ENCODE results near the gene RALGAPA1.
"Not testable (repeated sequence)": the region's sequence is repeated elsewhere in the genome, so short reads cannot be mapped to it uniquely, and the experiment has no call there.

The RALGAPA1 gene

GRCh38 chr14:35619998-35620397 is 189.1 kb downstream of the RALGAPA1 start:
- DNase-seq, result not testable (repeated sequence)

GRCh38 chr14:35619461-35619860 is 189.6 kb downstream of the RALGAPA1 start:
- DNase-seq, result not testable (repeated sequence)

GRCh38 chr14:35617500-35617899 is 191.6 kb downstream of the RALGAPA1 start:
- DNase-seq, result no peak

- no peak for DNase-seq
Observed at GRCh38 chr14:35607380-35607779, 201.7 kb downstream of the RALGAPA1 start.

- DNase-seq, result no peak
Observed at GRCh38 chr14:35600253-35600652, 208.8 kb downstream of the RALGAPA1 start.

GRCh38 chr14:35594616-35595015 is 214.5 kb downstream of the RALGAPA1 start:
- DNase-seq, result no peak

GRCh38 chr14:35587373-35587772 is 221.7 kb downstream of the RALGAPA1 start:
- not testable (repeated sequence) for DNase-seq

GRCh38 chr14:35578639-35579038 is 230.5 kb downstream of the RALGAPA1 start:
- no peak for DNase-seq

- DNase-seq, result no peak
Observed at GRCh38 chr14:35578135-35578534, 231.0 kb downstream of the RALGAPA1 start.

- DNase-seq, result no peak
Observed at GRCh38 chr14:35576856-35577255, 232.2 kb downstream of the RALGAPA1 start.

GRCh38 chr14:35576260-35576659 is 232.8 kb downstream of the RALGAPA1 start:
- DNase-seq, result no peak

- no peak for DNase-seq
Observed at GRCh38 chr14:35573911-35574310, 235.2 kb downstream of the RALGAPA1 start.

GRCh38 chr14:35571598-35571997 is 237.5 kb downstream of the RALGAPA1 start:
- DNase-seq, result no peak

- no peak for DNase-seq
Observed at GRCh38 chr14:35565871-35566464, 243.1 kb downstream of the RALGAPA1 start.

GRCh38 chr14:35558680-35559079 is 250.4 kb downstream of the RALGAPA1 start:
- no peak for DNase-seq

GRCh38 chr14:35557221-35557747 is 251.8 kb downstream of the RALGAPA1 start:
- no peak for DNase-seq

- no peak for DNase-seq
Observed at GRCh38 chr14:35556548-35556947, 252.5 kb downstream of the RALGAPA1 start.

GRCh38 chr14:35553808-35554207 is 255.3 kb downstream of the RALGAPA1 start:
- no peak for DNase-seq

GRCh38 chr14:35551081-35551480 is 258.0 kb downstream of the RALGAPA1 start:
- DNase-seq, result no peak

- no peak for DNase-seq
Observed at GRCh38 chr14:35549551-35549950, 259.5 kb downstream of the RALGAPA1 start.

GRCh38 chr14:35543006-35543405 is 266.1 kb downstream of the RALGAPA1 start:
- no peak for DNase-seq

- no peak for DNase-seq
Observed at GRCh38 chr14:35539969-35540368, 269.1 kb downstream of the RALGAPA1 start.

GRCh38 chr14:35535483-35536112 is 273.5 kb downstream of the RALGAPA1 start:
- no peak for DNase-seq

- DNase-seq, result peak; percentile 86
Observed at GRCh38 chr14:35534873-35535482, 274.1 kb downstream of the RALGAPA1 start.
